K562 treated with DMSO at 1 percent for 4 hours (cell line): ENCODE measurements around the gene ANP32E. TPM values are rescaled to one million over a fixed set of nuclear protein-coding genes. Genes with fewer than 3 reads are reported as not detected.

ENCODE experiments used
- total RNA-seq: library from RNA; unstranded; fragments of 300-600 nt; gene quantifications from 2 replicates; pipeline ENCODE4 v1.2.3, GENCODE V29; 2022; ENCODE audit not compliant: insufficient read depth

The ANP32E gene
- 36.7 and 43.4 TPM in 2 replicates for total RNA-seq

DNA sequence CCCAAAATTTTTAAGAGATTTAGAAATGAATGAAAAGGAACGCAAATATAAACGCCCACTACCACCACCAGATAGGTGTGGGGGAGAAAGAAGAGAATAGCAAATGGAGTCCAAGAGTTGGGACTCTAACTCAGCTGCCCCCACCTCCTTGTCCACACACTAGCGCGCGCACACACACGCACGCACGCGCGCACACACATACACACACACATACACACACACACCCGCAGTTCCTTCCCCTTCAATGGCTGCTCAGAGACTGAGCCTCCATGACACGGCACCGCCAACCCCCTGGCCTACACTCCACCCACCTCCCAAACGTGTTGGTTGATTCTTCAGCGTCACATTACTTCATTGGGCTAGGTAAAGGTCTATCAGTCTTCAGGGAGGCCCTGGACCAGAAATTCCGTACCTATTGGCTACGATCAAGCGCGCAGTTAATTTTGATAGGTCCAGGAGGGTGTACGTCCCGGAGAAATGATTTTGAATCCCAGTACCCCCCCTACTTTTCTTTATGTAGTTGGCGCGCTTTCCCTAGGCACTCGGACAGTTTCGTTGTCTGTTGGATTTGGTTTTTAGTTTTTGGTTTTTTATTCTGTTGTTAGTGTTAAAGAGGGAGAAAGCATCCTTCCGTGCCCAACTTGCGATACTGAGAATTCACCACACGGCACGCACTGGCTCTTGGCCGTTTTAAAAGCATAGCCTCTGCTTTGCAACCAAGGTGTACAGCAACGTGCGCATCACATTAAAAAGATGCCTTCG lies at the start of gene ANP32E:
TSS of gene ANP32E (minus strand) at position 261 of the 762 bp plus-strand sequence. CDS start 326 bp downstream, outside the sequence.

GRCh38 chr1:150281758-150282557 lies 46.0 kb upstream of the ANP32E start, which contains the start of gene CIART:
TSS of gene CIART (plus strand) at chr1:150282554. CDS start at chr1:150283268, 714 bp downstream.

GRCh38 chr1:150268705-150269403 lies 32.9 kb upstream of the ANP32E start, which contains the start of gene APH1A:
TSS of gene APH1A (minus strand) at chr1:150269016. CDS start at chr1:150268810, 206 bp downstream.

GRCh38 chr1:150257624-150258585 lies 22.0 kb upstream of the ANP32E start, which contains the start of gene CA14:
TSS of gene CA14 (plus strand) at chr1:150257774. CDS start at chr1:150258129, 355 bp downstream.

Other genes with a start within 250 kb of the ANP32E start
- gene OTUD7B, start 225.4 kb downstream of the ANP32E start, total RNA-seq, result 3.5 and 4.1 TPM in 2 replicates
- 15.5 and 20.0 TPM in 2 replicates for gene VPS45, start 168.3 kb downstream of the ANP32E start, total RNA-seq
- 7.8 and 8.1 TPM in 2 replicates for gene PLEKHO1, start 86.2 kb downstream of the ANP32E start, total RNA-seq
- gene CA14, start 21.7 kb upstream of the ANP32E start, total RNA-seq, result 0.94 and 1.6 TPM in 2 replicates
- 99.5 and 99.6 TPM in 2 replicates for gene APH1A, start 32.9 kb upstream of the ANP32E start, total RNA-seq
- 4.2 TPM in 1 of 2 replicates, not detected in the other for gene C1orf54, start 36.7 kb upstream of the ANP32E start, total RNA-seq
- gene CIART, start 46.4 kb upstream of the ANP32E start, total RNA-seq, result not detected in 2 replicates
- gene MRPS21, start 57.7 kb upstream of the ANP32E start, total RNA-seq, result 54.0 and 54.3 TPM in 2 replicates
- gene PRPF3, start 85.4 kb upstream of the ANP32E start, total RNA-seq, result 22.3 and 23.9 TPM in 2 replicates
- 8.9 and 11.5 TPM in 2 replicates for gene RPRD2, start 128.0 kb upstream of the ANP32E start, total RNA-seq